OCI-LY3 (cell line): Measurements from ENCODE around the gene OPCML.

Experiments used
- EZH2phosphoT487 ChIP-seq: fragments of 200-600 bp; shearing (Covaris generic); IDR thresholded peaks from 2 replicates; pipeline ENCODE4 v1.6.1; 2018; ENCODE audit warnings: antibody characterized with exemption, mixed run types, low read depth
- TF ChIP-seq, protein P1 (sequence below): fragments of 200-600, 300-600 bp; sonication (generic); IDR thresholded peaks from 2 replicates; pipeline ENCODE4 v1.5.1; 2014; ENCODE audit warnings: antibody characterized with exemption, low read length, low read depth

DNA sequence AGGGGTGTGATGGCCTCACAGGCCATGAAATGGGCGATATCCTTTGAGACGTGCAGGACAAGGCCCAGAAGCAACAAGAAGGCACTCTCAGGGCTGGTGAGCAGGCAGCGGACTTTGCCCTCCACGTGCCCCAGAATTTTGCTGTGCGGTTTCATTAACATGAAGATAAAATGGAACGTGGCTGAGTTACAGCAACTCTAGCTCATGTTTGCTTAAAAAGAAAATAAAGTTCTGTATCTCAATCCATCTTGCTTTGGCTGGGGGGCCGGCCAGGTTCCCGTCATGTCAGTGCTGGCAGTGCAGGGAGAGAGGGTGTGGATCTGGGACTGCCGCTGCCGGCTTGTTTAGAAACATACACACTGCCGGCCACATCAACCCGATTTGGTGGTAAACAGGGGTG, 370.1 kb downstream of the OPCML start:
- TF ChIP-seq, protein P1, sequence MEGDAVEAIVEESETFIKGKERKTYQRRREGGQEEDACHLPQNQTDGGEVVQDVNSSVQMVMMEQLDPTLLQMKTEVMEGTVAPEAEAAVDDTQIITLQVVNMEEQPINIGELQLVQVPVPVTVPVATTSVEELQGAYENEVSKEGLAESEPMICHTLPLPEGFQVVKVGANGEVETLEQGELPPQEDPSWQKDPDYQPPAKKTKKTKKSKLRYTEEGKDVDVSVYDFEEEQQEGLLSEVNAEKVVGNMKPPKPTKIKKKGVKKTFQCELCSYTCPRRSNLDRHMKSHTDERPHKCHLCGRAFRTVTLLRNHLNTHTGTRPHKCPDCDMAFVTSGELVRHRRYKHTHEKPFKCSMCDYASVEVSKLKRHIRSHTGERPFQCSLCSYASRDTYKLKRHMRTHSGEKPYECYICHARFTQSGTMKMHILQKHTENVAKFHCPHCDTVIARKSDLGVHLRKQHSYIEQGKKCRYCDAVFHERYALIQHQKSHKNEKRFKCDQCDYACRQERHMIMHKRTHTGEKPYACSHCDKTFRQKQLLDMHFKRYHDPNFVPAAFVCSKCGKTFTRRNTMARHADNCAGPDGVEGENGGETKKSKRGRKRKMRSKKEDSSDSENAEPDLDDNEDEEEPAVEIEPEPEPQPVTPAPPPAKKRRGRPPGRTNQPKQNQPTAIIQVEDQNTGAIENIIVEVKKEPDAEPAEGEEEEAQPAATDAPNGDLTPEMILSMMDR = no peak
- TF ChIP-seq EZH2phosphoT487 = no peak
